Liver (tissue), 3 donors: ENCODE measurements around the gene PRPSAP2.

Experiments
- CTCF ChIP-seq: fragments of 150-350 bp; IDR thresholded peaks from 2 replicates; pipeline ENCODE4 v1.5.1; 2017; ENCODE audit warnings: improper control_type of control experiment, low read depth, low read length; ENCODE audit not compliant: missing input control
- FOXA1 ChIP-seq: IDR thresholded peaks from 2 replicates; pipeline ENCODE4 v1.6.1; 2016; ENCODE audit warnings: antibody characterized with exemption
- MAX ChIP-seq: IDR thresholded peaks from 2 replicates; pipeline ENCODE4 v1.6.1; 2016; ENCODE audit warnings: antibody characterized with exemption
- RAD21 ChIP-seq, 2 donors: IDR thresholded peaks; 2 replicates each; pipeline ENCODE4 v1.6.1; 2016; ENCODE audit warnings: antibody characterized with exemption in 2 of 2, mild to moderate bottlenecking in 2 of 2
- REST ChIP-seq: IDR thresholded peaks from 2 replicates; pipeline ENCODE4 v1.6.1; 2016; ENCODE audit warnings: antibody characterized with exemption, mild to moderate bottlenecking
- SP1 ChIP-seq: IDR thresholded peaks from 2 replicates; pipeline ENCODE4 v1.6.1; 2018; ENCODE audit warnings: antibody characterized with exemption, mild to moderate bottlenecking
- TAF1 ChIP-seq: conservative IDR thresholded peaks from 2 replicates; pipeline ENCODE4 v1.6.1; 2016; ENCODE audit warnings: antibody characterized with exemption, mild to moderate bottlenecking
- donor health status: healthy.
- donor health status: healthy.

GRCh38 chr17:18860161-18860972 lies 2.4 kb downstream of the PRPSAP2 start:
- TF ChIP-seq CTCF (no peak), REST (no peak), RAD21 (IDR thresholded peaks at IDR 0.05) (no peak), TAF1 (no peak), MAX (no peak), FOXA1 (no peak), SP1 (no peak)
